RPMI7951 (cell line): ENCODE results near the gene PLGRKT. TPM values are rescaled to one million over a fixed set of nuclear protein-coding genes. Genes with fewer than 3 reads are reported as not detected.
A peak's percentile ranks its signal among the peaks of the same experiment; 100 is the strongest.
"Not testable (repeated sequence)": the region's sequence is repeated elsewhere in the genome, so short reads cannot be mapped to it uniquely, and the experiment has no call there.

ENCODE experiments used
- DNase-seq: peaks from one replicate; pipeline ENCODE4 v3.0.0-alpha.2; 2012; ENCODE audit warnings: low read depth
- total RNA-seq: library from RNA; depleted of rRNA; stranded (reverse); fragments of >200 nt; shearing (Covaris generic); gene quantifications from 2 replicates; pipeline ENCODE4 v1.2.3, GENCODE V29; 2014; rRNA removed

The PLGRKT gene
- 45.1 and 66.7 TPM in 2 replicates for total RNA-seq

GRCh38 chr9:5437254-5438216 lies at the start of gene PLGRKT:
PLGRKT (minus strand) TSS chr9:5437925; CDS start chr9:5431977, 5,948 bp downstream.
- peak; percentile 93 for DNase-seq

DNA sequence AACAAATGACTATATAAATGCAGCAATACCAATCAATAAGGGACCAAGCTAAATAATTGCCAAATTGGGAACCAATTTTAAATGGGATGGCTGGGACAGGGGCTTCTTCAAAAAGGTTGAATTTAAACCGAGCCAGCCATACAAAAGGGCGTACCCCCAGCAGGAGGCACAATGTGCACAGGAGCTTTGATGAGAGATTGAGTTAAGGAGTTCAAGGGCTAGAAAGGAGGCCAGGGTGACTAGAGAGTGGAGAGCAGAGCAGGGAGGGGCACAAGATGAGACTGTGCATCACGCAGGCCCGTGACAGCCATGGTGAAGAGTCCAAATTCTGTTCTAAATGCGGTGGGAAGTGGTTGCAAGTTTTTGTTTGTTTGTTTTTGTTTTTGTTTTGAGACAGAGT lies 49.3 kb upstream of the PLGRKT start:
- no peak for DNase-seq

GRCh38 chr9:5485378-5486085 lies 47.8 kb upstream of the PLGRKT start:
- no peak for DNase-seq

GRCh38 chr9:5483306-5483705 lies 45.6 kb upstream of the PLGRKT start:
- DNase-seq, result no peak

DNA sequence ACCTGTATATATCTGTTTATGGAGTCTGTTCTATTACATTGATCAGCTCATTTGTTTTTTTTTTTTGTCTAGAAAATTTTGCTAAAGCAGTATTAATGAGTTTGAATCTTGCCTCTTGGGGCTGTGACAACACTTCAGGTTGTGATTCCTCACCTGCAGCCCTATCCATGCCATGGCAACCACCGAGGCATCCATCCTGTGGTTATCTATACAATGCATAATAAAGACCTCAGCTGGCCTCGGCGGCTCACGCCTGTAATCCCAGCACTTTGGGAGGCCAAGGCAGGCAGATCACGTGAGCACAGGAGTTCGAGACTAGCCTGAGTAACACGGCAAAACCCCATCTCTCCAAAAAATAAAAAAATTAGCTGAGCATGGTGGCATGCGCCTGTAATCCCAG lies 44.5 kb upstream of the PLGRKT start:
- DNase-seq, result no peak

DNA sequence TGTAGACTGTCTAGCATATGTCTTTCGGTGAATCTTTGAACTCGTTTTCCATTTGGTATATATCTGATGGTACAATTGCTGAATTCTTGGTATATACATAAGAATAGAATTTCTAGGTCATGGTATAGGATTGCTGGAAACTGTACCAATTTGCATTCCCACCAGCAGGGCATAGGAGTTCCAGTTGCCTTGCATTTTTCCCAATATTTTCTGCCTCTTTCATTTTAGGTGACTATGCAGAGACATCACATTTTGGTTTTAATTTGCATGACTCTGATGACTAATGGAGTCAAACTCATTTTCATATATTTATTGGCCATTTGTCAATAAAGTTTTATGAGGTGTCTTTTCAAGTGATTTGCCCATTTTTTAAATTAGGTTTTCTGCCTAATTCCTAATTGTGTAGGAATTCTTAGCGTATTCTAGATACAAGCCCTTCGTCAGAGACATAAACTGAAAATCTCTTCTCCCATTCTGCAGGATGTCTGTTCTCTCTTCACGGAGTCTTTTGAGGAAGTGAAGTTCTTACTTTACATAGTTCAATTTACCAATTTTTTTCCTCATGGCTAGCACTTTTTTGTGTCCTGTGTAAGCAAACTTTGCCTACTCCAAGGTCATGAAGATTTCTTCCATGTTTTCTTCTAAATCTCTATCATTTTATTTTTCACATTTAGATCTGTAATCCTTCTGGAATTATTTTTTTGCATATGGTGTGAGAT lies 43.8 kb upstream of the PLGRKT start:
- DNase-seq, result no peak

DNA sequence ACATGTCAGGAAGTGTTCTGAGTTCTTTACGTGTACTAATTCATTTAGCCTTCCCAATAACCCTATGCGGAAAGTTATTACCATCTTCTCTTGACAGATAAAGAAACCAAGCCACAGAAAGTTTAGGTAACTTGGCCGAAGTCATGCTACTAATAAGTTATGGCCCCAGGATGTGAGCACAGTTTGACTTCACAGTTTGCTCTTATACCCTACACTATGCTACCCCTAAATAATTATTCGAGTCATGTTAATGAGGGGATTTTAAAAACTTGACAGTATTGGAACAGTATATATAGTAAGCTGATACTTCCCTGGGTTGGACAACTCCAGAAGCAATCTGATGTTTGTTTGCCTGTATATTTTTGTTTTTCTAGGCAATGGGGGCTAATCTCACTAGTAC lies 43.2 kb upstream of the PLGRKT start:
- no peak for DNase-seq

DNA sequence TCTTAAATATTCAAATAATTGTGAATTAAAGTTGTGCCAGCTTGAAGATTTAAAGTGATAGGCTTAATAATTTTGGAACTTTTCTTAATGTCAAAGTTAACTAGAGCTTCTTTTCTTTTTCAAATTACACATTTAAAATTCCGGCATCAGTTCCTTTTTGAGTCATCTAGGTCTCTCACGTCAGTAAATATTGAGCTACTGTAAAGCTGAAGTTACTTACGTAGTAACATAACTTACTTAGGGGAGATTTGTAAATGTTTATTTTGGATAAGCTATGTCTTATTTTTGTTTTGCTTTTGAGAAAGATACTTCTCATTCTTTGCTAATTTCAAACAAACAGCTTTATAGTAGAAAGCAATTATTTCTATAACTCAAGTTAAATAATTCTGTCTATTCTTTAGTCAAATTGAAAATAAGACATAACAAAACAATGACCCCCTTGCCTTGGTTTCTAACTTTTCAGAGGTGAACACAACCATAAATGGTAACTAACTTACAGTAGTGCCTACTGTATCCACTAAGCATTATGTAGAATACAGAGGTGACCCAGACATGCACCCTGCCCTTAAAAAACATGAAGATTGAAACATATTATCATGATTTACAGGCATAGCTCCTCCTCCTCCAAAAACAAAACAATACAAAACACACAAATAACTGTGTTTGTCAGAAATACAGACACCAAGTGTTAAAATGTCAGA lies 42.4 kb upstream of the PLGRKT start:
- no peak for DNase-seq

- DNase-seq, result no peak
Measured at GRCh38 chr9:5478206-5478605, 40.5 kb upstream of the PLGRKT start.

GRCh38 chr9:5475611-5476010 lies 37.9 kb upstream of the PLGRKT start:
- DNase-seq, result not testable (repeated sequence)

GRCh38 chr9:5470816-5471215 lies 33.1 kb upstream of the PLGRKT start:
- DNase-seq, result no peak

- no peak for DNase-seq
Measured at GRCh38 chr9:5470122-5470521, 32.4 kb upstream of the PLGRKT start.

DNA sequence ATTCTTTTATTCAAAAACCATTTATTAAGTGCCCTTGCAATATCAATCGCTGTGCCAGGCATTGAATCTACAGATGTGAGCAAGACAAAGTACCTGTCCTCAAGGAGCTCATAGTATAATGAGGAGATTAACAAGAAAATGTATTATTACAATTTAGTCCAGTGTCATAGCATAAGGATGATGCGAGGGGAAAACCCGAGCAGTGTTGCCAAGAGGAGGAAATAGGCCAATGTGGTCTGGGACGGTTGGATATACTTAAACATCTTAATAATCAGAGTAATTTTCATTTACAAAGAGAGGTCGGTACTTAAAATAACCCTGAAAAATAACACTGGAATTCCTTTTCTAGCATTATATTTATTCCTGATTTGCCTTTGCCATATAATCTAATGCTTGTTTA lies 31.1 kb upstream of the PLGRKT start:
- DNase-seq, result no peak

GRCh38 chr9:5466766-5467165 lies 29.0 kb upstream of the PLGRKT start:
- DNase-seq, result no peak

DNA sequence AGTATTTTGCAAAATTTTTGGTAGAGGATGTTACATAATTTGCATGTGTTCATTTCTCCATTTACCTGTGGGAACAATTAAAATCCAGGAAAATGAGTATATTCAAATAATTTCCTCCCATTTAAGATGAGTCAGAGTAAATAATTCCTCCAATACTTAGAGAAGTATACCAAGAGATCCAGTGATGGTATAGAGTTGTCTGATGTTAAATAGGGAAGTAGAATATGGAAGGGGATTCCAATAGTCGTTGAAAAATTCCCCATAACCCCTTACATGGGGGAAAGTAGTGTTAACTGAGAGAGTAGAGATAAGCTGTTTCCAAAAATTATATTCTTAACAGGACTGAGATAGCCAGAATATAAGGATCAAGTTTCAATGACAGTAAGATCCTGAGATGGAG lies 28.3 kb upstream of the PLGRKT start:
- no peak for DNase-seq

DNA sequence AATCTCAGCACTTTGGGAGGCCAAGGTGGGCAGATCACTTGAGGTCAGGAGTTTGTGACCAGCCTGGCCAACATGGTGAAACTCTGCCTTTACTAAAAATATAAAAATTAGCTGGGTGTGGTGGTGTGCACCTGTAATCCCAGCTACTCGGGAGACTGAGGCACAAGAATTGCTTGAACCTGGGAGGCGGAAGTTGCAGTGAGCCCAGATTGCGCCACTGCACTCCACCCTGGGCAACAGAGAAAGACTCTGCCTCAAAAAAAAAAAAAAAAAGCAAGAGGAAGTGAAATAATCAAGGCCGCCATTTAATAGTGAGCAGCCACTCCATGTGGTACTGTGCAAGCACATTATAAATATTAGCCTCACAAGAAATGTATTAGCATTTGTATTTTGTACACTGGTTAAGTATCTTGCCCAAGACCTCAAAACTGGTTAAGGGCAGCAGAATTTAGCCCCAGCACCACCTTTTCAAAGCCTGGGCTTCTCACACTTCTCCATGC lies 27.2 kb upstream of the PLGRKT start:
- not testable (repeated sequence) for DNase-seq

- no peak for DNase-seq
Measured at GRCh38 chr9:5460157-5460556, 22.4 kb upstream of the PLGRKT start.

DNA sequence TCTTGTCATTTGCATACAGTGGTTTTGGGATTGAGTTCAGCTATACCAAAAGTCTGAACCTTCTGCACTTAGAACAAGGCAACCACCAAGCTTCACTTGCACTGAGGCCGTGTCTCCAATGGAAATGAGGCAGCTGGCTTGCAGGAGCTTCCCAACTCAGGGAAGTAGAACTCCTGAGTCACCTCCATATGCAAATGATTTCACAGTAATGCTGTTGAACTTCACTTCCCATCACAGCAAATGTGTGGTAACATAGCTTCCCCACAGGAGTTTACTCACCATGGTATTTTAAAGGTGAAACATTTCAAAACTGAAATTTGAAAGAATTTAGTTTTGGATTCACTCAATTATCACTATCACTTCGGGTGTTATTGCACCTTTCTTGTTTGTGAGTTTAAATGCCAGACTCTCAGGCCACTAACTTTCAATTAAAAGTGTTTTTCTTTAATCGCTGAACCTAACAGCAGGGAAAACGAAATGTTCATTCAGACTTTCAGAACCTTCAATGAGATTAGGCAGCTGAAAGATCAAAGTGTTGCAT lies 21.6 kb upstream of the PLGRKT start:
- no peak for DNase-seq

DNA sequence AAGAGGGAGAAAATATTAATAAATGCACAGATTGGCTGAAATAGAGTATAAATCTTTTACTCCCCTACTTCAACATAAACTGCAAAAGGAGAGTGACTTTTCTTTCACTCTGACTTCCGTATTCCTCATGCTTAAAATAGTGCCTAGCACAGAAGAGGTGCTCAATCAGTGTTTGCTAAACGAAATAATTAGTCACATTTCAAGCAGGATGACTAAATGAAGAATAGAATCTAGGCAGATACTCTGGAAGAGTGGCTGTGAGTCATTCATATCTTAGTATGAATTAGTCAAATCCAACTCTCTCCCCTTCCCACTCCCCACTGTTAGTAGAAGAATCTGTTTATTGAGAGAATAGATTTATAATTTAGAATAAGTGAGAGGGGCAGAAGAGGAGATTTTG lies 17.5 kb upstream of the PLGRKT start:
- peak; percentile 67 for DNase-seq

GRCh38 chr9:5453673-5454072 lies 15.9 kb upstream of the PLGRKT start:
- peak; percentile 15 for DNase-seq

GRCh38 chr9:5453004-5453403 lies 15.3 kb upstream of the PLGRKT start:
- no peak for DNase-seq
